CD8-positive, alpha-beta memory T cell (primary cell): ENCODE results near the gene NFIB. TPM values are rescaled to one million over a fixed set of nuclear protein-coding genes. Genes with fewer than 3 reads are reported as not detected.

Experiments used
- CTCF ChIA-PET: fragments of 350-600 bp; sonication (Branson Sonifier 250); formaldehyde crosslinking; loops from one replicate; lab custom pipeline; 2021; ENCODE audit warnings: antibody characterized with exemption; lab: Charles Lee
- POLR2A ChIA-PET: fragments of 350-600 bp; sonication (Branson Sonifier 250); formaldehyde crosslinking; loops from one replicate; lab custom pipeline; 2021; ENCODE audit warnings: antibody characterized with exemption; lab: Charles Lee
- DNase-seq, 5 donors: peaks; one replicate each; pipeline versions ENCODE4 v3.0.0 to v3.0.0-alpha.2; 2020 to 2022; ENCODE audit warnings: mixed read lengths in 1 of 5
- H3K27ac ChIP-seq: one replicate; pipeline ENCODE4 v1.7.0; 2013; ENCODE audit warnings: low read depth, mild to moderate bottlenecking, low read length, moderate library complexity
- H3K27me3 ChIP-seq: 2 replicates; pipeline ENCODE4 v1.7.0; 2013; ENCODE audit warnings: low read length, mild to moderate bottlenecking; ENCODE audit not compliant: insufficient read depth, poor library complexity, severe bottlenecking
- H3K36me3 ChIP-seq: 2 replicates; pipeline ENCODE4 v1.7.0; 2013; ENCODE audit warnings: mild to moderate bottlenecking, low read length, moderate library complexity; ENCODE audit not compliant: insufficient read depth
- H3K4me1 ChIP-seq: 2 replicates; pipeline ENCODE4 v1.7.0; 2013; ENCODE audit warnings: mild to moderate bottlenecking, low read length, moderate library complexity; ENCODE audit not compliant: insufficient read depth
- H3K4me3 ChIP-seq: 2 replicates; pipeline ENCODE4 v1.7.0; 2013; ENCODE audit warnings: mild to moderate bottlenecking, low read length
- H3K9me3 ChIP-seq: 2 replicates; pipeline ENCODE4 v1.7.0; 2013; ENCODE audit warnings: mild to moderate bottlenecking, low read length
- H3K27ac Mint-ChIP-seq, 8 donors: one replicate each; pipeline ENCODE4 v1.8.0; 2020 to 2021; ENCODE audit warnings: mixed read lengths in 8 of 8, mild to moderate bottlenecking in 6 of 8, inconsistent platforms in 3 of 8, moderate library complexity in 3 of 8
- H3K27me3 Mint-ChIP-seq, 2 donors: one replicate each; pipeline ENCODE4 v1.8.0; 2020 to 2021; ENCODE audit warnings: mixed read lengths in 2 of 2, mild to moderate bottlenecking in 1 of 2, moderate library complexity in 1 of 2
- H3K36me3 Mint-ChIP-seq, 3 donors: one replicate each; pipeline ENCODE4 v1.8.0; 2020 to 2021; ENCODE audit warnings: mixed read lengths in 3 of 3, inconsistent platforms in 1 of 3, mild to moderate bottlenecking in 1 of 3
- H3K4me1 Mint-ChIP-seq, 3 donors: one replicate each; pipeline ENCODE4 v1.8.0; 2020 to 2021; ENCODE audit warnings: mixed read lengths in 3 of 3, inconsistent platforms in 1 of 3, mild to moderate bottlenecking in 1 of 3
- H3K4me3 Mint-ChIP-seq, 7 donors: one replicate each; pipeline ENCODE4 v1.8.0; 2020 to 2021; ENCODE audit warnings: mixed read lengths in 7 of 7, mild to moderate bottlenecking in 6 of 7, moderate library complexity in 4 of 7, inconsistent platforms in 2 of 7
- H3K9me3 Mint-ChIP-seq, 5 donors: one replicate each; pipeline ENCODE4 v1.8.0; 2020 to 2022; ENCODE audit warnings: mixed read lengths in 5 of 5, mild to moderate bottlenecking in 3 of 5, moderate library complexity in 2 of 5, inconsistent platforms in 1 of 5
- polyA plus RNA-seq: library from polyadenylated mRNA; unstranded; fragments of 300-500 nt; fragmentation: Illumina TruSeq; gene quantifications from one replicate; pipeline ENCODE4 v1.2.3, GENCODE V29; 2021
- total RNA-seq, 2 experiments: library from RNA; stranded (reverse); gene quantifications; one replicate each; pipeline ENCODE4 v1.2.3, GENCODE V29; 2021

NFIB gene
- total and polyA plus RNA-seq, 3 experiments from 2014 or later: not detected

DNA sequence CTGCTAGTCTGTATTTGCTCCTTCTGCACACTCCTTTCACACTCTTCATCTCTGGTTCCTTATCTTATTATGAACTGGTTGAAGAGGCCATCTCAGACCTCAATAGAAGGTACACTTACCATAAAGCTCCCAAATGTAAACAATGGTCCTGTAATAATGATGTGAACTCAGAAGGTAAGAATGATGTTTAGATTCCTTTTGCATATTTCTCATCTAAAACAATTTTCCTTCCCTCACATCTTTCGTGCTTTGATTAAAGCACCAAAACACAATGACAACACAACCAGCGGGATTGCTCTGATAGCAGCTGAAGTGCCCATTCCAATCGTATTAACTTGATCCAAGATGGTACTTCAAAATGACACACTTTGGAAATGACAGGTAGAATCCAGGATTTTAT lies 34.3 kb downstream of the NFIB start:
- Histone ChIP-seq H3K9me3 (no peaks in the 10 kb centered on the region), H3K27me3 (no peaks in the 10 kb centered on the region), H3K27ac (no peak overlapping the region), H3K4me3 (no peak overlapping the region), H3K36me3 (no peaks in the 10 kb centered on the region), H3K4me1 (no peaks in the 10 kb centered on the region)
- Mint-ChIP-seq H3K4me1 (no peaks in the 10 kb centered on the region), H3K9me3 (peaks cover 0 to 4% (median 0%) of the 10 kb centered on the region in 5 donors), H3K27me3 (peaks cover 4 to 15% of the 10 kb centered on the region in 2 donors), H3K4me3 (no peak overlapping the region), H3K36me3 (no peaks in the 10 kb centered on the region), H3K27ac (no peak overlapping the region)
- POLR2A ChIA-PET: no interaction called here
- no peak for DNase-seq
- CTCF ChIA-PET: no interaction called here

DNA sequence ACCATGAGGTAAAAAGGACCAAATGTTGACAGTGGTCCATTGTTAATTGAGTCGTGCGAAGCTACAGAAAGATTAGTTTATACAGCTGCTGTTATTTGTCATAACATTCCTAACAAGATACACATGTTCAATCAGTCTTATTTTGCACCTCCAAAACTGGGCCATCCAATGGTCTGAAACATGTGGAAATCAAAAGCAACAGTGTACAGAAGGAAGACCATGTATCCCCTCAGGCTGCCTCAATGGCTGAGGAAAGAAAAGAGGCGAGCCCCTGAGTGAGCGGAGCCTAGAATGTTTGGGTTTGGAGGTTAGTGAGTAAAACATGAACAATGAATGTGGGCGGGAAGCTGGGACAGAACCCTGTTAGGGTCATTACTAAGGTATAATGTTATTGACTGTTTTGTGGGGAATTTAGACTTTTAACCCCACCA lies 35.6 kb downstream of the NFIB start:
- peaks cover 3 to 5% (median 5%) of the 10 kb centered on the region in 3 donors for H3K4me1 Mint-ChIP-seq
- no peak overlapping the region for H3K27ac Mint-ChIP-seq
- H3K9me3 Mint-ChIP-seq: peaks cover 0 to 4% (median 0%) of the 10 kb centered on the region in 5 donors
- no peak overlapping the region for H3K4me3 Mint-ChIP-seq
- peaks cover 3 to 25% of the 10 kb centered on the region in 2 donors for H3K27me3 Mint-ChIP-seq
- no peaks in the 10 kb centered on the region for H3K9me3 ChIP-seq
- ChIA-PET POLR2A (no interaction called here), CTCF (no interaction called here)
- no peak for DNase-seq
- no peak overlapping the region for H3K4me3 ChIP-seq
- no peak overlapping the region for H3K27ac ChIP-seq
- no peaks in the 10 kb centered on the region for H3K27me3 ChIP-seq
- no peaks in the 10 kb centered on the region for H3K36me3 Mint-ChIP-seq
- no peaks in the 10 kb centered on the region for H3K36me3 ChIP-seq
- H3K4me1 ChIP-seq: no peaks in the 10 kb centered on the region

DNA sequence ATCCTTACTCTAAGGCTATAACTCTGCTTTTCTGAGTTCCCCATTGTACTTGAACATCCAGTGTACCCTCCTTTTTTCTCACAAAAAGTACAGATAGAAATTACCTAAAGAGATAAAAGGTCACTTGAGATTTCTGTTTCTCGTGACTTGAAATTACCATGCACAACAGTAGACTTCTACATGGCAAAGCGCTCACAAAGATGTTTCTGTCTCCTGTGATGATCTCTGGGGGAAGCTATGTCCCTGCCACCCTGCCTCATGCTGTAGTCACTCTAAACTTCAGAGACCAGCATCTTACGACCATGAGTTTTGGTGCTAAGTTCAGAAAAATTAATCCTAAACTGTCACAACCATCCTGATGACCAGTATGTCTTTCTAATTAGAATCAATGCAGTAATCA lies 36.2 kb downstream of the NFIB start:
- Histone ChIP-seq H3K4me3 (no peak overlapping the region), H3K36me3 (no peaks in the 10 kb centered on the region), H3K27ac (no peak overlapping the region), H3K4me1 (no peaks in the 10 kb centered on the region), H3K9me3 (no peaks in the 10 kb centered on the region), H3K27me3 (no peaks in the 10 kb centered on the region)
- ChIA-PET POLR2A (no interaction called here), CTCF (no interaction called here)
- no peaks in the 10 kb centered on the region for H3K36me3 Mint-ChIP-seq
- no peak overlapping the region for H3K4me3 Mint-ChIP-seq
- H3K27me3 Mint-ChIP-seq: peaks cover 5 to 27% of the 10 kb centered on the region in 2 donors
- no peak for DNase-seq
- peaks cover 3 to 11% (median 5%) of the 10 kb centered on the region in 3 donors for H3K4me1 Mint-ChIP-seq
- no peak overlapping the region for H3K27ac Mint-ChIP-seq
- H3K9me3 Mint-ChIP-seq: peaks cover 0 to 4% (median 0%) of the 10 kb centered on the region in 5 donors

DNA sequence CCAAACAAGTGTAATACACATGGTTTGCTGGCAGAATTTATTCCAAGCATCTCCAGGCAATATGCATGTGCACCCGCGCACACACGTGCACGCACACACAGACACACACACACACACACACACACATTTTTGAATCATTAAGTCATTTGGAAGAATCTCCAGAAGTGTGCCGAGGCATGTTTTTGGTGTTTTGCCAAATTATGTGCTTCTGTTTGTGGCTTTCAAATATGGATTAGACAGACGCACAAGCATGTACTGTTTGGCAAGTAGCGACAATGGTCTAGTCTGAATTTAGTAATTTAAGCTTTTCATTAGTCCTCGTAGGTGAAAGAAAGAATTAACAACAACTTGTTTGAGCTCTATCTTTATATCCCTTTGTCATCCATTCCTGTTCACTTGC lies 36.7 kb downstream of the NFIB start:
- no peaks in the 10 kb centered on the region for H3K27me3 ChIP-seq
- H3K36me3 Mint-ChIP-seq: no peaks in the 10 kb centered on the region
- DNase-seq: no peak
- no peak overlapping the region for H3K27ac Mint-ChIP-seq
- H3K9me3 ChIP-seq: no peaks in the 10 kb centered on the region
- peaks cover 0 to 4% (median 0%) of the 10 kb centered on the region in 5 donors for H3K9me3 Mint-ChIP-seq
- H3K4me1 ChIP-seq: no peaks in the 10 kb centered on the region
- no peaks in the 10 kb centered on the region for H3K36me3 ChIP-seq
- peaks cover 3 to 11% (median 5%) of the 10 kb centered on the region in 3 donors for H3K4me1 Mint-ChIP-seq
- POLR2A ChIA-PET: no interaction called here
- H3K27ac ChIP-seq: no peak overlapping the region
- no peak overlapping the region for H3K4me3 Mint-ChIP-seq
- H3K4me3 ChIP-seq: no peak overlapping the region
- H3K27me3 Mint-ChIP-seq: peaks cover 5 to 27% of the 10 kb centered on the region in 2 donors
- CTCF ChIA-PET: no interaction called here

DNA sequence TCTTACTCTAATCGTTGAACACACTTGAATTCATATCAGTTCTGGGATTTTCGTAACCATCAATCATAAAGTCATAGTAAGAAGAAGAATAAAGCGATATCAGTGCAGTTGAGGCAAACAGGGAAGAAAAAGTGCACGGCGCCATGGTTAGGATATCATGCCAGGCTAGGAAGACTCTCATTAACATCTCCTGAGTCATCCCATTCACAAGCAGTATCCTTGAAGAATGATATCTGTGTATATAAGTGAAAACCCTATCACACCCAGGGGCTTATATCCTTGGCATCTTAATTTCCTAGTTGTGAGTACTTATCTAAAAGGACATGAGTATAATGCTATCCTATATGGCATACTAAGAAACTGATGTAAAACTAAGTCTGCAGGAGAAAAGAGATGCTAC lies 38.6 kb downstream of the NFIB start:
- ChIA-PET CTCF (no interaction called here), POLR2A (no interaction called here)
- Mint-ChIP-seq H3K27me3 (peaks cover 8 to 32% of the 10 kb centered on the region in 2 donors), H3K27ac (no peak overlapping the region), H3K9me3 (peaks cover 0 to 4% (median 0%) of the 10 kb centered on the region in 5 donors), H3K4me1 (peaks cover 3 to 11% (median 5%) of the 10 kb centered on the region in 3 donors), H3K4me3 (no peak overlapping the region), H3K36me3 (no peaks in the 10 kb centered on the region)
- Histone ChIP-seq H3K4me3 (no peak overlapping the region), H3K27ac (no peak overlapping the region), H3K27me3 (peaks cover 3% of the 10 kb centered on the region), H3K36me3 (no peaks in the 10 kb centered on the region), H3K9me3 (no peaks in the 10 kb centered on the region), H3K4me1 (no peaks in the 10 kb centered on the region)
- DNase-seq: no peak

DNA sequence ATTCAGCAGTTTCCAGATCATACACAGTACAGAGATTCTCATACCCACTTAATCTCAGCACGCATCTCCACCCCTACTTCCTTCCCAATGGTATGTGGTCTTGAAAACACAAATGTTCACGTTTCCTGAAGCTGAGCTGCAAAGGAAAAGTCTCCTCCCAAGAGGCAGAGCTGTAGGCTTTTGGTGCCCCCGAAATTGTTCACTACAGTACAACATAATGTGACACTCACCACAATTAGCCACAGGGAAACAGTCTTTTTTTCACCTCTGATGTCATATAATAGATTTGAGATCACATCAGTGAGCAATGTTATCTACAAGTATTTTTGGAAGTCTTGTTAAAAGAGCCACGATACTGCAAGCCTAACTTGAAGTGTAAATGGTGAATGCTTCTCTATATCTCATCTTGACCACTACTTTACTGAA lies 40.2 kb downstream of the NFIB start:
- Histone ChIP-seq H3K36me3 (no peaks in the 10 kb centered on the region), H3K27me3 (peaks cover 3% of the 10 kb centered on the region), H3K4me3 (no peak overlapping the region), H3K27ac (no peak overlapping the region), H3K9me3 (no peaks in the 10 kb centered on the region), H3K4me1 (no peaks in the 10 kb centered on the region)
- Mint-ChIP-seq H3K4me1 (peaks cover 3 to 11% (median 5%) of the 10 kb centered on the region in 3 donors), H3K27me3 (peaks cover 8 to 27% of the 10 kb centered on the region in 2 donors), H3K4me3 (peak overlapping the region in 1 of 7 donors; percentile 79), H3K27ac (no peak overlapping the region), H3K9me3 (peaks cover 0 to 4% (median 0%) of the 10 kb centered on the region in 5 donors), H3K36me3 (no peaks in the 10 kb centered on the region)
- DNase-seq: no peak
- ChIA-PET CTCF (no interaction called here), POLR2A (no interaction called here)

DNA sequence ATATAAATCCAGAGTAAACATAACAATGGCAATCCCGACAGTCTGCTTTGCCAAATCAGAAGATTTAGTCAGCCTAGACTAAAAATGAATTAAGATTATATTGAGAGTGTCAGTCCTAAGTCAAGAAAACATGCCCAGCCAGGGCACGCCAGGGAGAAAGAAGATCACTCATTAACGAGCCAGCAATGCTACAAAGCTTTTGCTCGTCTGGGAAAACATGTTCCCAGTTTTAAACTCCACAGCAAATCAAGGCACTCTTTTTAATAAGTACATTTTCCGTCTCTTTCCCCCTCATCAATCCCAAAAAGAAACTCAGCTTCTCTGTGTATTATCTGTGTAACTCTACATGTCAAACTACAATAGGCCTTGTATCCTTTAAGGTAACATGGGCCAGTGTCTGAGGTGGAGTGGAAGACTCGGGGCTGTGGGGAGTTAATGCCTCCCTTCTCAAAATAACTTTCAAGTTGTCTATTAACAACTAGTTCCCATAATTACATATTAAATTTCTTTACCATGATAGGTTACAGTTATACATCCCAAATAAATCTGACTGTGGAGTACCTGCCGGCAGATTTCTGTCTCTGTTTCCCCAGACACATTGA lies 40.9 kb downstream of the NFIB start:
- H3K36me3 Mint-ChIP-seq: no peaks in the 10 kb centered on the region
- H3K27ac Mint-ChIP-seq: no peak overlapping the region
- H3K27me3 ChIP-seq: peaks cover 3% of the 10 kb centered on the region
- no peak overlapping the region for H3K4me3 ChIP-seq
- H3K9me3 ChIP-seq: no peaks in the 10 kb centered on the region
- CTCF ChIA-PET: no interaction called here
- peaks cover 11 to 27% of the 10 kb centered on the region in 2 donors for H3K27me3 Mint-ChIP-seq
- DNase-seq: no peak
- peaks cover 0 to 4% (median 0%) of the 10 kb centered on the region in 5 donors for H3K9me3 Mint-ChIP-seq
- H3K4me1 ChIP-seq: no peaks in the 10 kb centered on the region
- H3K36me3 ChIP-seq: no peaks in the 10 kb centered on the region
- H3K27ac ChIP-seq: no peak overlapping the region
- H3K4me3 Mint-ChIP-seq: peak overlapping the region in 1 of 7 donors; percentile 79
- peaks cover 3 to 11% (median 5%) of the 10 kb centered on the region in 3 donors for H3K4me1 Mint-ChIP-seq
- POLR2A ChIA-PET: no interaction called here

DNA sequence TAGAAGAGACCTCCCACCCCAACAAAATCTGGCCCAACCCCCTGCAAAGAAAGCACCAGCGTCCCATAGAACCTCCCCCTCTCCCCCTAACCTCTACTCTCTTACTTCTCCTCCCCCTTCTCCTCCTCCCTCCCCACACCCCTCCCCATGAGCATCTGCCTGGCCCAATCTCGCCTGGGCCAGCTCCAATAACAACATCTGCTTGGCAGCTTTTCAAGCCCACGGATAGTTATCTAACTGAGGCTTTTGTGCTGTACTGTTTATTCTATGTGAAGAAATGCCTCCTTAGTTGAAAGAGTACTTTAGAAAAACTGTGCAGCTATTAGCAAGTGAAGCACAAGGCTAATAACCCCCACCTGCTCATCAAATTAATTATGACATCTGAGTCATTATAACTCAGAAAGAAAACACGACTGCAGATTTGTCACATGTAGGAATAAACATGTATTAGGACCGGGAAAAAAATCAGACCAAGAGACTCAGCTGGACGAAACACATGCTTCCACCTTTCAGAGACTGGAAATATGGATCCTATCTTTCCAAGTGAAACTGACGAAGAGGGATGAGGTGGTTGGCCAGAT lies 42.8 kb downstream of the NFIB start:
- Mint-ChIP-seq H3K4me3 (no peak overlapping the region), H3K36me3 (no peaks in the 10 kb centered on the region), H3K27me3 (peaks cover 11 to 27% of the 10 kb centered on the region in 2 donors), H3K27ac (no peak overlapping the region), H3K9me3 (peaks cover 0 to 4% (median 0%) of the 10 kb centered on the region in 5 donors), H3K4me1 (peaks cover 3 to 11% (median 5%) of the 10 kb centered on the region in 3 donors)
- H3K4me1 ChIP-seq: no peaks in the 10 kb centered on the region
- ChIA-PET CTCF (no interaction called here), POLR2A (no interaction called here)
- no peak for DNase-seq
- peaks cover 3% of the 10 kb centered on the region for H3K27me3 ChIP-seq
- H3K27ac ChIP-seq: no peak overlapping the region
- no peak overlapping the region for H3K4me3 ChIP-seq
- H3K36me3 ChIP-seq: no peaks in the 10 kb centered on the region
- no peaks in the 10 kb centered on the region for H3K9me3 ChIP-seq
